MM.1S (cell line): ENCODE results near the gene EFCAB5.

Experiments
- DNase-seq: peaks from one replicate; pipeline ENCODE4 v3.0.0-alpha.2; 2015
- H2AFZ ChIP-seq: fragments of 300-600 bp; sonication (generic); 2 replicates; pipeline ENCODE4 v1.6.0; 2016; ENCODE audit warnings: antibody characterized with exemption, low read length
- H3F3A ChIP-seq: fragments of 300-600 bp; sonication (generic); 2 replicates; pipeline ENCODE4 v1.6.1; 2016; ENCODE audit warnings: mild to moderate bottlenecking, antibody characterized with exemption, low read length, moderate library complexity, mixed read lengths; ENCODE audit not compliant: insufficient read depth
- H3K27ac ChIP-seq: fragments of 300-600 bp; sonication (generic); 2 replicates; pipeline ENCODE4 v1.5.1; 2016; ENCODE audit warnings: mild to moderate bottlenecking, low read length
- H3K27me3 ChIP-seq: fragments of 300-600 bp; sonication (generic); replicated peaks from 2 replicates; pipeline ENCODE4 v1.6.0; 2016; ENCODE audit warnings: low read length; ENCODE audit not compliant: insufficient read depth
- H3K36me3 ChIP-seq: fragments of 300-600 bp; sonication (generic); replicated peaks from 2 replicates; pipeline ENCODE4 v1.6.1; 2016; ENCODE audit warnings: mild to moderate bottlenecking, low read length, mixed read lengths; ENCODE audit not compliant: insufficient read depth
- H3K4me1 ChIP-seq: fragments of 300-600 bp; sonication (generic); 2 replicates; pipeline ENCODE4 v1.6.1; 2016; ENCODE audit warnings: low read length, mixed read lengths
- H3K4me2 ChIP-seq: fragments of 300-600 bp; sonication (generic); 2 replicates; pipeline ENCODE4 v1.6.0; 2016; ENCODE audit warnings: low read depth, low read length
- H3K4me3 ChIP-seq: fragments of 300-600 bp; sonication (generic); 2 replicates; pipeline ENCODE4 v1.5.1; 2016; ENCODE audit warnings: low read length, mixed read lengths
- H3K79me2 ChIP-seq: fragments of 300-600 bp; sonication (generic); 2 replicates; pipeline ENCODE4 v1.6.1; 2016; ENCODE audit warnings: mixed run types, low read length, mixed read lengths
- H3K9ac ChIP-seq: fragments of 300-600 bp; sonication (generic); 2 replicates; pipeline ENCODE4 v1.6.1; 2016; ENCODE audit warnings: low read length, mixed read lengths
- H3K9me2 ChIP-seq: fragments of 300-600 bp; sonication (generic); replicated peaks from 2 replicates; pipeline ENCODE4 v1.6.1; 2016; ENCODE audit warnings: mild to moderate bottlenecking, low read length, mixed read lengths; ENCODE audit not compliant: insufficient read depth
- H3K9me3 ChIP-seq: fragments of 300-600 bp; sonication (generic); replicated peaks from 2 replicates; pipeline ENCODE4 v1.6.1; 2016; ENCODE audit warnings: mild to moderate bottlenecking, low read length, mixed read lengths; ENCODE audit not compliant: insufficient read depth
- H4K20me1 ChIP-seq: fragments of 300-600 bp; sonication (generic); 2 replicates; pipeline ENCODE4 v1.6.1; 2016; ENCODE audit warnings: mild to moderate bottlenecking, low read length, moderate library complexity, mixed read lengths; ENCODE audit not compliant: insufficient read depth
- CTCF ChIP-seq: fragments of 300-600 bp; sonication (generic); IDR thresholded peaks from 2 replicates; pipeline ENCODE4 v1.5.1; 2016; ENCODE audit warnings: antibody characterized with exemption, low read length, mixed read lengths
- EZH2 ChIP-seq: fragments of 300-600 bp; sonication (generic); optimal IDR thresholded peaks from 2 replicates; pipeline ENCODE3; 2017; ENCODE audit warnings: low read depth, mild to moderate bottlenecking, antibody characterized with exemption, low read length, mixed read lengths
- EZH2phosphoT487 ChIP-seq: fragments of 300-600 bp; sonication (generic); IDR thresholded peaks from 2 replicates; pipeline ENCODE4 v1.6.1; 2018; ENCODE audit warnings: antibody characterized with exemption, low read length

EFCAB5 gene

GRCh38 chr17:30091771-30092170, 150.3 kb downstream of the EFCAB5 start:
- Histone ChIP-seq H3K36me3 (no peaks in the 10 kb centered on the region), H3K9me3 (no peaks in the 10 kb centered on the region), H3K9me2 (no peaks in the 10 kb centered on the region), H3F3A (no peaks in the 10 kb centered on the region), H3K9ac (no peak overlapping the region), H4K20me1 (no peaks in the 10 kb centered on the region), H3K79me2 (no peaks in the 10 kb centered on the region), H3K4me2 (no peak overlapping the region), H3K4me3 (no peak overlapping the region), H3K4me1 (peaks cover 4% of the 10 kb centered on the region; the same call in 1 of the 2 replicates), H2AFZ (no peak overlapping the region), H3K27me3 (no peaks in the 10 kb centered on the region), H3K27ac (no peak overlapping the region)
- TF ChIP-seq EZH2 (no peak), EZH2phosphoT487 (no peak), CTCF (no peak)
- DNase-seq = no peak

DNA sequence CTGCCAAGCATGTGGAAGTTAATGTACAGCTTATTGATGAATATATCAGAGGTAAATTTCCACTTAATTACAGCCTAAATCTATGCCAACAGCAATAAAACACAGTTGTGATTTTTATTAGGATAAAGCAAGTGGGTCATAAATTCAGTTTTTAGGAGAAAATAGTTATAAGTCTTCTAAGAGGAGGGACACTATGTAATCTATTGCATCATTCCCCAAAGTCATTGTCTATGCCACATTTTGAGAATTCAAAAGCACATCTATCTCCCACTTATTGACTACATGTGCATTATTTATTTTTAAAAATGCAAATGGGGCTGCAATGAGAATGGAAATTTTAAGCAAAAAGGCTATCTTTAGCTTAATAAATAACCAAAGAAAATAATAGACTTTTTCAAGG, 151.5 kb downstream of the EFCAB5 start:
- Histone ChIP-seq H3K27me3 (no peaks in the 10 kb centered on the region), H3F3A (no peaks in the 10 kb centered on the region), H3K79me2 (no peaks in the 10 kb centered on the region), H3K9ac (no peak overlapping the region), H3K4me1 (peaks cover 4% of the 10 kb centered on the region; the same call in 1 of the 2 replicates), H3K9me3 (no peaks in the 10 kb centered on the region), H2AFZ (no peak overlapping the region), H3K9me2 (no peaks in the 10 kb centered on the region), H3K4me2 (no peak overlapping the region), H3K4me3 (no peak overlapping the region), H3K36me3 (no peaks in the 10 kb centered on the region), H4K20me1 (no peaks in the 10 kb centered on the region), H3K27ac (no peak overlapping the region)
- no peak for DNase-seq
- TF ChIP-seq EZH2phosphoT487 (no peak), CTCF (no peak), EZH2 (no peak)

GRCh38 chr17:30093463-30094147, 152.2 kb downstream of the EFCAB5 start:
- Histone ChIP-seq H3K9ac (no peak overlapping the region), H2AFZ (peak overlapping the region; percentile 58), H3F3A (no peaks in the 10 kb centered on the region), H4K20me1 (no peaks in the 10 kb centered on the region), H3K27me3 (no peaks in the 10 kb centered on the region), H3K4me3 (no peak overlapping the region), H3K79me2 (no peaks in the 10 kb centered on the region), H3K36me3 (no peaks in the 10 kb centered on the region), H3K9me2 (no peaks in the 10 kb centered on the region), H3K4me2 (peak overlapping the region; percentile 31; the same call in 1 of the 2 replicates), H3K4me1 (peaks cover 4% of the 10 kb centered on the region; the same call in 1 of the 2 replicates), H3K27ac (no peak overlapping the region), H3K9me3 (no peaks in the 10 kb centered on the region)
- peak; percentile 56 for DNase-seq
- TF ChIP-seq CTCF (peak; percentile 82), EZH2 (no peak)
